ENCODE data around the gene HS6ST3. TPM values are rescaled to one million over a fixed set of nuclear protein-coding genes. Genes with fewer than 3 reads are reported as not detected.

Gene HS6ST3
- total and polyA plus RNA-seq, 2 donors (not counting 3 experiments of a cell fraction or from before 2014, with no cell fraction given): 0.03 to 0.15 TPM

- H3K9me3 ChIP-seq (replicated peaks; ENCODE audit: control insufficient read depth, insufficient read depth, low read length): no peaks in the 10 kb centered on the region
- no peak overlapping the region for H3K4me2 ChIP-seq (ENCODE audit: insufficient read depth, low read length)
- ChIA-PET CTCF (no interaction called here), POLR2A (no interaction called here)
- no peaks in the 10 kb centered on the region for H3K9me1 ChIP-seq (replicated peaks; ENCODE audit: control insufficient read depth, extremely low read depth, insufficient read depth, low read length)
- no peaks in the 10 kb centered on the region for H3K27me3 ChIP-seq (ENCODE audit: control insufficient read depth in 2 of 2, insufficient read depth in 2 of 2, low read length in 2 of 2)
- FAIRE-seq (no peak), DNase-seq (ENCODE audit: low read depth, low spot score) (no peak)
- no peak overlapping the region for H3K9ac ChIP-seq (replicated peaks; ENCODE audit: extremely low read depth, insufficient read depth, low read length)
- H3K4me1 ChIP-seq (ENCODE audit: control insufficient read depth, extremely low read depth, insufficient read depth, low read length): no peaks in the 10 kb centered on the region
- no peak overlapping the region for H3K4me3 ChIP-seq (replicated peaks in 1 of 3; ENCODE audit: insufficient read depth in 1 of 3, low read depth in 1 of 3, low read length in 3 of 3)
- no peaks in the 10 kb centered on the region for H3K36me3 ChIP-seq (ENCODE audit: control insufficient read depth in 2 of 2, extremely low read depth in 1 of 2, insufficient read depth in 2 of 2, low read length in 2 of 2)
- no peaks in the 10 kb centered on the region for H4K20me1 ChIP-seq (replicated peaks; ENCODE audit: control insufficient read depth, extremely low read depth, insufficient read depth, low read length)
- no peak for TF ChIP-seq CTCF (IDR thresholded peaks at IDR 0.05; ENCODE audit: extremely low read depth in 1 of 2, insufficient read depth in 1 of 2, low read depth in 1 of 2, low read length in 2 of 2)
- TF ChIP-seq, protein P1, sequence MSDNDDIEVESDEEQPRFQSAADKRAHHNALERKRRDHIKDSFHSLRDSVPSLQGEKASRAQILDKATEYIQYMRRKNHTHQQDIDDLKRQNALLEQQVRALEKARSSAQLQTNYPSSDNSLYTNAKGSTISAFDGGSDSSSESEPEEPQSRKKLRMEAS (IDR thresholded peaks at IDR 0.05; ENCODE audit: insufficient read depth, insufficient read length): no peak
- TF ChIP-seq EZH2 (IDR thresholded peaks at IDR 0.05; ENCODE audit: borderline replicate concordance, low read depth, low read length, severe bottlenecking): no peak
- TF ChIP-seq JUN (IDR thresholded peaks at IDR 0.05; ENCODE audit: borderline replicate concordance, insufficient read depth, insufficient read length, low read depth): no peak
- TF ChIP-seq POLR2AphosphoS5 (IDR thresholded peaks at IDR 0.05; ENCODE audit: insufficient read depth, low read depth, low read length): no peak
- TF ChIP-seq MYC (IDR thresholded peaks at IDR 0.05; ENCODE audit: low read depth, low read length): no peak
- no peak for TF ChIP-seq GATA2 (IDR thresholded peaks at IDR 0.05; ENCODE audit: insufficient read depth, insufficient read length, low read depth, low read length)
- no peak for TF ChIP-seq FOS (IDR thresholded peaks at IDR 0.05; ENCODE audit: borderline replicate concordance, insufficient read depth, low read length)
- no peak for TF ChIP-seq POLR2A (IDR thresholded peaks at IDR 0.05; ENCODE audit: low read depth, low read length)
- dilution Hi-C loops (cut with MboI; ENCODE audit: extremely low pct_ligation_motif_present, low sequenced_read_pairs): no loop called here
- intact Hi-C loops (cut with micrococcal nuclease): no loop called here
- H2AFZ ChIP-seq (ENCODE audit: low read depth, low read length): no peak overlapping the region
- BruUV-seq (replicated peaks): no TSS peak
- no peaks in the 10 kb centered on the region for H3K79me2 ChIP-seq (ENCODE audit: control insufficient read depth, insufficient read depth, low read length)
- no peak overlapping the region for H3K27ac ChIP-seq (ENCODE audit: insufficient read depth, low read depth, low read length)
Measured at GRCh38 chr13:96553796-96554195, 463.9 kb downstream of the HS6ST3 start.

All from endothelial cell of umbilical vein (primary cell).